Prostate gland (tissue), 2 donors: Measurements from ENCODE around the gene RASGRP1. TPM values are rescaled to one million over a fixed set of nuclear protein-coding genes. Genes with fewer than 3 reads are reported as not detected.

Source experiments
- DNase-seq: peaks from one replicate; pipeline ENCODE4 v3.0.0-alpha.2; 2019; ENCODE audit warnings: low spot score
- H3K27ac ChIP-seq, 2 donors: fragments of 200-600 bp; sonication (generic); 2 replicates each; pipeline ENCODE4 v1.5.1; 2017 to 2019
- H3K27me3 ChIP-seq: fragments of 200-600 bp; sonication (generic); replicated peaks from 2 replicates; pipeline ENCODE4 v1.5.1; 2019; ENCODE audit not compliant: insufficient read depth
- H3K36me3 ChIP-seq, 2 donors: fragments of 200-600 bp; sonication (generic); 1 replicate in 1 of 2; 2 replicates in 1 of 2; pipeline versions ENCODE4 v1.5.1 to v1.8.1; 2017 to 2019
- H3K4me1 ChIP-seq: fragments of 200-600 bp; sonication (generic); replicated peaks from 2 replicates; pipeline ENCODE4 v1.5.1; 2019
- H3K4me3 ChIP-seq, 2 donors: fragments of 200-600 bp; sonication (generic); 2 replicates each; pipeline ENCODE4 v1.5.1; 2017 to 2019
- H3K9me3 ChIP-seq: fragments of 200-600 bp; sonication (generic); 2 replicates; pipeline ENCODE4 v1.5.1; 2017
- POLR2A ChIP-seq: fragments of 450-650 bp; IDR thresholded peaks from one replicate; pipeline ENCODE4 v1.6.1; 2016; ENCODE audit warnings: antibody characterized with exemption, mild to moderate bottlenecking
- POLR2AphosphoS5 ChIP-seq: sonication (generic); formaldehyde crosslinking; IDR thresholded peaks from one replicate; pipeline ENCODE4 v1.6.1; 2017; ENCODE audit warnings: antibody characterized with exemption
- WGBS: methylation state at CpG from one replicate; pipeline ENCODE4 v1.1.5; 2018; 5-methylcytosine and 5-hydroxymethylcytosine counted together
- intact Hi-C: fragments of 100-400 bp; cut with DNase I; formaldehyde crosslinking; loops from one replicate; pipeline ENCODE4 v1.14.2; 2022
- total RNA-seq, 2 donors: library from RNA; depleted of rRNA; stranded (reverse); fragments of >200 nt; gene quantifications; one replicate each; pipeline ENCODE4 v1.1.0, GENCODE V29; 2016
- TF ChIP-seq, protein P1 (sequence below), 4 experiments: fragments of 200-600 bp in 2 of 4; fragments of 450-650 bp in 2 of 4; sonication (generic) in 2 of 4; IDR thresholded peaks; 1 replicate in 3 of 4; 2 replicates in 1 of 4; pipeline ENCODE4 v1.5.1; 2016 to 2019; ENCODE audit warnings: antibody characterized with exemption in 4 of 4, mild to moderate bottlenecking in 2 of 4, moderate library complexity in 2 of 4

Gene RASGRP1
- total RNA-seq, 2 donors from 2014 or later = 0.36 to 7.6 TPM

DNA sequence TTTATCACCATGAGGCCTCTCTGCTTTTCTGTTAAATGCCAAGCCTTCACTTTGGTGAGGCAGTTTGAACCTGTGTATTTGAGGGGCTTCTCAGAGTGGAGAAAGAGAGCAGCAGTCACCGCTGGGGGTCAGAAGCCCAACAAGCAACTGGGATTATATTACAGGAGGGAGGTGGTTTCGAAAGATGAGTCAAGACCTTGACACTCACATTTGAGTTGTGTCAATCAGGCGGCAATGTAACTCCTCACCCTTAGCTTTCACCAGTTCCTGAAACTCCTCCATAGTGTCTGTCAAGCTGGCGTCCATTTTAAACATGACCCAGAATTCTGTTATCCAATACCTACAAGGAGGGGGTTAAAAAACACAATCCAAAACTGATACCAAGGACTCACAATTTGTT lies 46.5 kb downstream of the RASGRP1 start:
- Histone ChIP-seq H3K4me3 (no peak overlapping the region), H3K4me1 (no peaks in the 10 kb centered on the region), H3K27me3 (no peaks in the 10 kb centered on the region), H3K36me3 (no peaks in the 10 kb centered on the region), H3K9me3 (no peaks in the 10 kb centered on the region), H3K27ac (no peak overlapping the region)
- TF ChIP-seq POLR2AphosphoS5 (no peak), POLR2A (no peak)
- TF ChIP-seq, protein P1, sequence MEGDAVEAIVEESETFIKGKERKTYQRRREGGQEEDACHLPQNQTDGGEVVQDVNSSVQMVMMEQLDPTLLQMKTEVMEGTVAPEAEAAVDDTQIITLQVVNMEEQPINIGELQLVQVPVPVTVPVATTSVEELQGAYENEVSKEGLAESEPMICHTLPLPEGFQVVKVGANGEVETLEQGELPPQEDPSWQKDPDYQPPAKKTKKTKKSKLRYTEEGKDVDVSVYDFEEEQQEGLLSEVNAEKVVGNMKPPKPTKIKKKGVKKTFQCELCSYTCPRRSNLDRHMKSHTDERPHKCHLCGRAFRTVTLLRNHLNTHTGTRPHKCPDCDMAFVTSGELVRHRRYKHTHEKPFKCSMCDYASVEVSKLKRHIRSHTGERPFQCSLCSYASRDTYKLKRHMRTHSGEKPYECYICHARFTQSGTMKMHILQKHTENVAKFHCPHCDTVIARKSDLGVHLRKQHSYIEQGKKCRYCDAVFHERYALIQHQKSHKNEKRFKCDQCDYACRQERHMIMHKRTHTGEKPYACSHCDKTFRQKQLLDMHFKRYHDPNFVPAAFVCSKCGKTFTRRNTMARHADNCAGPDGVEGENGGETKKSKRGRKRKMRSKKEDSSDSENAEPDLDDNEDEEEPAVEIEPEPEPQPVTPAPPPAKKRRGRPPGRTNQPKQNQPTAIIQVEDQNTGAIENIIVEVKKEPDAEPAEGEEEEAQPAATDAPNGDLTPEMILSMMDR (IDR thresholded peaks at IDR 0.05) = no peak
- no peak for DNase-seq
- 93% methylated on average over 4 of the region's 4 CpGs for WGBS
- intact Hi-C loops = no loop called here

DNA sequence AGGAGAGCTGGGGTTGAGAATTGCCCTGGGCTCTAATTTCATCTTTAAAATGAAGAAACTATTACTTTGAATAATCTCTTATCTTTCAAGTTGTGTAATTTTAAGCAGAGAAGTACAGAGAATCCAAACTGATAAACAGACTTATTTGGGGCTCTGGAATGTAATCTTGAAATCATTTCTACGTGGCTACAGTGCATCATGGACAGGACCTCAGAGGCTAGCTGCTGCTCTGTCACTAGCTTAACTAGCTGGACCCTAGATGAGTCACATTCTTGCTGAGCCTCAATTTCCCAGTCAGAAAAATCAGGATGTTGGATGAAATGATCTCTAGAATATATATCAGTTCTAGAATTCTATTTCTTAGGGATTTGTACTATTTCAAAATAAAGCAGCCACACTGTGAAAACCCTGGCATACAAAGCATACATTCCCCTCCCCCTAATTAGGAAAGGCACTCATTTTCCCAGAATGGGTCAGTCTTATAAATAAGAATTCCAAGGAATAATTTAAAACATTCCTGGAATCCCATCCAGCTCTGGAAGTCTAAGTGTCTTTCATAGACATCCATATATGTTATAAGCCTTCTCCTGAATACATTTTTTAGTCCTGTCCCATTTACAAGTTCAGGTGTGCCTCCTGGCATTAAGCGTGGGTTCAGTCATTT lies 47.2 kb downstream of the RASGRP1 start:
- intact Hi-C loops = no loop called here
- no peak for DNase-seq
- TF ChIP-seq POLR2AphosphoS5 (no peak), POLR2A (no peak)
- TF ChIP-seq, protein P1 (IDR thresholded peaks at IDR 0.05) = no peak
- Histone ChIP-seq H3K36me3 (no peaks in the 10 kb centered on the region), H3K9me3 (no peaks in the 10 kb centered on the region), H3K4me1 (no peaks in the 10 kb centered on the region), H3K4me3 (no peak overlapping the region), H3K27ac (no peak overlapping the region), H3K27me3 (no peaks in the 10 kb centered on the region)
- WGBS = 75% methylated on average over 2 of the region's 2 CpGs

DNA sequence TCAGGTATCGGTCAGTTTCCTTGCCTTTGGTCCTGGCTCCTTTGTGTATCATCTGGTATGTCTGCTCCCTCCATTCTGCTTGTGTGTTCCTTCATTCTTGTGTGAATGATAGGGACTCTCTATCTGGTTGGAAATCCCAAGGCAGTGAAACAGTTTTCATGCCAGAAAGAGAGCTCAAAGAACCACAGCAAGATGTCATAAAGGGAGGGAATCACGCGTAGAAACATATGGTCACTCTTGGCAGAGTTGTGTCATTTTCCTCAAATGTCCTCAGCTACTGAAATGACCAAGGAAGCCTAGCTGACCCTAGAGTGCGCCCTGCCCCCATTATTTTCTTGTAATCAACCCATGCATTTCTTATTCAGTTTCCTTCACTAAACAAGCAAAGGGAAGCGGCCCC lies 48.0 kb downstream of the RASGRP1 start:
- no peaks in the 10 kb centered on the region for H3K36me3 ChIP-seq
- H3K27me3 ChIP-seq = no peaks in the 10 kb centered on the region
- intact Hi-C loops = no loop called here
- no peaks in the 10 kb centered on the region for H3K9me3 ChIP-seq
- WGBS = 90% methylated on average over 5 of the region's 5 CpGs
- no peaks in the 10 kb centered on the region for H3K4me1 ChIP-seq
- no peak overlapping the region for H3K4me3 ChIP-seq
- H3K27ac ChIP-seq = no peak overlapping the region
- TF ChIP-seq, protein P1 (IDR thresholded peaks at IDR 0.05) = no peak
- no peak for TF ChIP-seq POLR2A
- TF ChIP-seq POLR2AphosphoS5 = no peak
- no peak for DNase-seq

DNA sequence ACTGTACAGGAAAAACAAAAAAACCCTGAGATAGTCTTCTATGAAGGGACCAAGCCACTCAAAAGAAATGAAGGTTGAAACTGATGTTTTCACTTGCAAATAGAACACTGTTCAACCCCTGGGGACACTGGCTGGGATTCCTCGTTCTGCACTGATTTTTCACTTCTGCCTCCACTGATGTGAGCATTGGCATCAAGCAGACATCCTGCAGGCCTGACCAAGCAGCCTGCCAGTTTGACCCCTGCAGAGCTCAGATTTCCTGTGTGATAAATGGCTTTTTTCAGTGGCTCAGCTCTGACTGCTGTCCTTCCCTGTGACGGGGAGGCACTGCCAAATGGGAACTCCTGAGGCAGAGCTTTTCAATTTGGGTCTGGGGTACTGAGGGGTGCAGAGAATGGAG lies 50.0 kb downstream of the RASGRP1 start:
- intact Hi-C loops = no loop called here
- DNase-seq = no peak
- no peaks in the 10 kb centered on the region for H3K4me1 ChIP-seq
- H3K36me3 ChIP-seq = no peaks in the 10 kb centered on the region
- H3K27ac ChIP-seq = no peak overlapping the region
- WGBS = 71% methylated on average over 2 of the region's 2 CpGs
- no peak overlapping the region for H3K4me3 ChIP-seq
- H3K27me3 ChIP-seq = no peaks in the 10 kb centered on the region
- TF ChIP-seq POLR2A = no peak
- TF ChIP-seq, protein P1 (IDR thresholded peaks at IDR 0.05) = no peak
- TF ChIP-seq POLR2AphosphoS5 = no peak
- no peaks in the 10 kb centered on the region for H3K9me3 ChIP-seq

DNA sequence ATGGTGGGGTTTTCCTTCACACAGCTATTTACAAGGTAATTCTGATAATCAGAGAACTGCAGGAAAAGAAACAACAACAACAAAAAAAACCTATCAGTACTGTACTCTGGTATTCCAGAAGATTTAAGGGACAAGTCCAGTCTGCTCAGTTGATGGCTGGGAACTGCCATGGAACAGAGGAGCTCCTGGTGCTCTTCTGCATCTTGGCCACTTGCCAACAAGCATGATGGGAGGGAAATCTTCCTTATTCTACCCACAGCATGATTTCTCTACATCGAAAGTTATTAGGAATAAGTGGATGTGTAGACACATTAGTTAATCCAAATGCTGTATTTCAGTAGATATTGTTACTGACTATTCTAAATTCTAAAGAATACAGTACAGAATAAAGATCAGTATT lies 51.7 kb downstream of the RASGRP1 start:
- Histone ChIP-seq H3K9me3 (no peaks in the 10 kb centered on the region), H3K4me1 (no peaks in the 10 kb centered on the region), H3K27ac (no peak overlapping the region), H3K4me3 (no peak overlapping the region), H3K36me3 (no peaks in the 10 kb centered on the region), H3K27me3 (no peaks in the 10 kb centered on the region)
- 74% methylated on average over 1 of the region's 1 CpG for WGBS
- no peak for TF ChIP-seq POLR2A
- TF ChIP-seq, protein P1 (IDR thresholded peaks at IDR 0.05) = no peak
- no peak for TF ChIP-seq POLR2AphosphoS5
- intact Hi-C loops = no loop called here
- no peak for DNase-seq
